Left lung (tissue), 10 donors: ENCODE results near the gene CPOX. TPM values are rescaled to one million over a fixed set of nuclear protein-coding genes. Genes with fewer than 3 reads are reported as not detected.

Experiments
- ATAC-seq: fragments of 200-7000 bp; cut with Tn5 transposase; one replicate; pipeline ENCODE4 v1.9.1; 2020; ENCODE audit warnings: moderate library complexity
- DNase-seq, 4 donors: peaks; one replicate each; pipeline ENCODE4 v3.0.0-alpha.2; 2013 to 2020
- H3K27ac ChIP-seq, 2 donors: fragments of 200-600 bp; sonication (generic) in 1 of 2; one replicate each; pipeline versions ENCODE4 v1.5.0 to v1.8.0; 2020 to 2021
- H3K27me3 ChIP-seq, 2 donors: fragments of 200-600 bp; sonication (generic) in 1 of 2; one replicate each; pipeline versions ENCODE4 v1.5.0 to v1.8.0; 2020 to 2021
- H3K36me3 ChIP-seq, 2 donors: fragments of 200-600 bp; sonication (generic) in 1 of 2; one replicate each; pipeline versions ENCODE4 v1.5.0 to v1.8.0; 2020 to 2021
- H3K4me1 ChIP-seq, 2 donors: fragments of 200-600 bp; one replicate each; pipeline ENCODE4 v1.8.0; 2021
- H3K4me3 ChIP-seq, 2 donors: fragments of 200-600 bp; sonication (generic) in 1 of 2; one replicate each; pipeline versions ENCODE4 v1.5.0 to v1.8.0; 2020 to 2021; ENCODE audit warnings: mild to moderate bottlenecking in 1 of 2
- H3K9me3 ChIP-seq, 2 donors: fragments of 200-600 bp; sonication (generic) in 1 of 2; one replicate each; pipeline versions ENCODE4 v1.5.0 to v1.8.0; 2020 to 2021
- CTCF ChIP-seq, 2 donors: fragments of 200-600 bp; sonication (generic) in 1 of 2; IDR thresholded peaks; one replicate each; pipeline versions ENCODE4 v1.5.0 to v1.8.0; 2021; ENCODE audit warnings: antibody characterized with exemption in 2 of 2
- intact Hi-C, 2 donors: fragments of 100-400 bp; cut with DNase I; formaldehyde crosslinking; loops; one replicate each; pipeline versions ENCODE4 v1.11.2 to v1.14.2; 2022
- polyA plus RNA-seq, 6 donors: library from polyadenylated mRNA; unstranded; fragments of 120-200 nt; gene quantifications; one replicate each; pipeline ENCODE4 v1.2.1, GENCODE V29; 2013; ENCODE audit not compliant: insufficient read length in 6 of 6
- total RNA-seq, 2 donors: library from RNA; stranded (reverse); fragmentation: NEBNext Ultra II Directional; extraction: Animal tissue kit (Norgen Biotek cat#: 25700); gene quantifications; one replicate each; pipeline ENCODE4 v1.2.1, GENCODE V29; 2021
- donor health status: DM: no; HTN: yes; CAD: no.
- donor health status: DM: no; HTN: no; CAD: no.

Gene CPOX
- total and polyA plus RNA-seq, 8 donors = 15.0 to 33.6 (median 27.5) TPM

- ATAC-seq = no peak
- no peak for TF ChIP-seq CTCF (IDR thresholded peaks at IDR 0.05)
- H3K4me3 ChIP-seq = no peak overlapping the region
- no peak for DNase-seq
- H3K4me1 ChIP-seq = no peaks in the 10 kb centered on the region
- no peak overlapping the region for H3K27ac ChIP-seq
- H3K36me3 ChIP-seq = no peaks in the 10 kb centered on the region
- no peaks in the 10 kb centered on the region for H3K27me3 ChIP-seq
- no peaks in the 10 kb centered on the region for H3K9me3 ChIP-seq
- intact Hi-C loops = no loop called here
Observed at GRCh38 chr3:98534734-98535133, 58.7 kb downstream of the CPOX start.

- DNase-seq (no peak), ATAC-seq (no peak)
- Histone ChIP-seq H3K9me3 (no peaks in the 10 kb centered on the region), H3K27ac (no peak overlapping the region), H3K36me3 (no peaks in the 10 kb centered on the region), H3K4me1 (no peaks in the 10 kb centered on the region), H3K4me3 (no peak overlapping the region), H3K27me3 (no peaks in the 10 kb centered on the region)
- TF ChIP-seq CTCF (IDR thresholded peaks at IDR 0.05) = no peak
- intact Hi-C loops = no loop called here
Observed at GRCh38 chr3:98534168-98534567, 59.2 kb downstream of the CPOX start.

- TF ChIP-seq CTCF (IDR thresholded peaks at IDR 0.05) = no peak
- no peaks in the 10 kb centered on the region for H3K9me3 ChIP-seq
- H3K4me1 ChIP-seq = no peaks in the 10 kb centered on the region
- no peaks in the 10 kb centered on the region for H3K27me3 ChIP-seq
- no peak for DNase-seq
- no peak overlapping the region for H3K27ac ChIP-seq
- no peaks in the 10 kb centered on the region for H3K36me3 ChIP-seq
- no peak overlapping the region for H3K4me3 ChIP-seq
- intact Hi-C loops = no loop called here
- ATAC-seq = no peak
Observed at GRCh38 chr3:98532709-98533571, 60.5 kb downstream of the CPOX start.

GRCh38 chr3:98532275-98532637 is 61.2 kb downstream of the CPOX start:
- TF ChIP-seq CTCF (IDR thresholded peaks at IDR 0.05) = no peak
- ATAC-seq (no peak), DNase-seq (no peak)
- H3K27me3 ChIP-seq = no peaks in the 10 kb centered on the region
- no peaks in the 10 kb centered on the region for H3K9me3 ChIP-seq
- no peaks in the 10 kb centered on the region for H3K36me3 ChIP-seq
- no peak overlapping the region for H3K4me3 ChIP-seq
- H3K27ac ChIP-seq = no peak overlapping the region
- no peaks in the 10 kb centered on the region for H3K4me1 ChIP-seq
- intact Hi-C loops = no loop called here

- ATAC-seq (no peak), DNase-seq (no peak)
- Histone ChIP-seq H3K36me3 (no peaks in the 10 kb centered on the region), H3K4me3 (no peak within 1 kb of the TSS), H3K27ac (no peak within 1 kb of the TSS), H3K9me3 (no peaks in the 10 kb centered on the region), H3K27me3 (no peaks in the 10 kb centered on the region), H3K4me1 (no peaks in the 10 kb centered on the region)
- no peak for TF ChIP-seq CTCF (IDR thresholded peaks at IDR 0.05)
- intact Hi-C loops = no loop called here
Observed at GRCh38 chr3:98531622-98532274, 61.7 kb downstream of the CPOX start, which contains the start of gene GPR15. Gene GPR15 (plus strand): TSS chr3:98531978. CDS start chr3:98532034, 56 bp downstream.
